Measurements from ENCODE around the gene EML6. TPM values are rescaled to one million over a fixed set of nuclear protein-coding genes. Genes with fewer than 3 reads are reported as not detected.

Gene EML6
- total and polyA plus RNA-seq, 7 donors: 0.38 to 9.3 (median 2.5) TPM

DNA sequence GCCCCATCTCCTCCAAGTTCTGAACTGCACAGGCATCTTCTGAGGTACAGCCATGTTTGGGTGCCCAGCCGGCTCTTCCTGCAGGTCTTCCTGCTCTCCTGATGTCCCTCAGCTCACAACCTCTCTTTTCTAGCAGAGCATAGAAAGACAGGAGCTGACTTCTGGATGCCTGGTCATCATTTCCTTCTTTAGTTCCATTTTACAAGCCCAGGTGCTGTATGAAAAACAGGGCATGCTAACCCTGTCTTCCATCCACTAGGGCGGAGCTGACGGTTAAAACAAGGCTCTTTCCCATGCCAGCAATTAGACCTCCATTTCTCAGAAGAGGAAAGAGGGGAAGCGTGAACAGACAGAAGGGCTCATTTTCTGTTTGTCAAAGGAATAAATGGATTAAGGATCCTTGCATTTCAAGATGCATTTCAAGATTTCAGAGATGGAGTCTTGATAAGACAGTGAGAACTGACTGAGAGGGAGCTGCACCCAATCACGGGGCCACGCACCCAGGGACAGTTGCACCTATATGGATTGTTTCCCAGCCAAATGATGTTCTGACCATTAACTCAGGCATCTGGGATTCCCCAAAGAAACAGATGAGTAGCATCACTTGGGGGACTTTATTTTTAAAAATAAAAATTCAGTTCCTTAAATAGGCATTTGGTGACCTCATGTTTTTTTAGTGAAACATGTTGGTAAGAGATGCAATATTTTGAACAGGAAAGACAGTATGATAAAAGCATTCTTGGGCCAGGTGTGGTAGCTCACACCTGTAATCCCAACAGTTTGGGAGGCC, 45.8 kb upstream of the EML6 start:
- Histone ChIP-seq H3K4me1 (peaks cover 5% of the 10 kb centered on the region), H3K36me3 (ENCODE audit: insufficient read depth in 1 of 2, low read depth in 1 of 2) (no peaks in the 10 kb centered on the region), H3K4me3 (no peak overlapping the region), H3K27ac (no peak overlapping the region), H3K27me3 (ENCODE audit: insufficient read depth in 3 of 3, low read length in 2 of 3) (no peaks in the 10 kb centered on the region), H3K9me3 (no peaks in the 10 kb centered on the region)
- DNase-seq (no peak), ATAC-seq (no peak)
- 92 to 96% (median 95%) methylated on average over 6 of the region's 6 CpGs for WGBS, 3 donors
- intact Hi-C loops (cut with DNase I): no loop called here
- TF ChIP-seq, protein P1, sequence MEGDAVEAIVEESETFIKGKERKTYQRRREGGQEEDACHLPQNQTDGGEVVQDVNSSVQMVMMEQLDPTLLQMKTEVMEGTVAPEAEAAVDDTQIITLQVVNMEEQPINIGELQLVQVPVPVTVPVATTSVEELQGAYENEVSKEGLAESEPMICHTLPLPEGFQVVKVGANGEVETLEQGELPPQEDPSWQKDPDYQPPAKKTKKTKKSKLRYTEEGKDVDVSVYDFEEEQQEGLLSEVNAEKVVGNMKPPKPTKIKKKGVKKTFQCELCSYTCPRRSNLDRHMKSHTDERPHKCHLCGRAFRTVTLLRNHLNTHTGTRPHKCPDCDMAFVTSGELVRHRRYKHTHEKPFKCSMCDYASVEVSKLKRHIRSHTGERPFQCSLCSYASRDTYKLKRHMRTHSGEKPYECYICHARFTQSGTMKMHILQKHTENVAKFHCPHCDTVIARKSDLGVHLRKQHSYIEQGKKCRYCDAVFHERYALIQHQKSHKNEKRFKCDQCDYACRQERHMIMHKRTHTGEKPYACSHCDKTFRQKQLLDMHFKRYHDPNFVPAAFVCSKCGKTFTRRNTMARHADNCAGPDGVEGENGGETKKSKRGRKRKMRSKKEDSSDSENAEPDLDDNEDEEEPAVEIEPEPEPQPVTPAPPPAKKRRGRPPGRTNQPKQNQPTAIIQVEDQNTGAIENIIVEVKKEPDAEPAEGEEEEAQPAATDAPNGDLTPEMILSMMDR (IDR thresholded peaks at IDR 0.05): no peak

DNA sequence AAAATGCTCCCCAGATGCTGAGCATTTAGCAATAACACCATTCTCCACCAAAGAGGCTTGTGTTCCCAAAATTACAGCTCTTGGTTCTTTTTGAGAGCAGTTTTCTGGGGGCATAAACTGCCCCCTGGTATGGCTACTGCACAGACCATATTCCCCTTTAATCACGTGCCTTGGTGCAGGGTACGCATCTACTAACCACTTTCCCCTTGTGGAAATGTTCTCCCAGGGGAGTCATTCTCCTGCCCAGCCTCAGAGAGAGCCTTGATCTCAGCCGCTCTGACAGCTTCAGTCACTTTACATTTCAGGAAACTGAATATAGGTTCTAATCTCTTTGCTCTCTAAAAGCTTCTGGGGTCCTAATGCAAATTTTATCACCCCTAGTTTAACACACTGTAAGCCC, 44.7 kb upstream of the EML6 start:
- no peaks in the 10 kb centered on the region for H3K4me1 ChIP-seq
- WGBS, 3 donors: 71 to 79% (median 77%) methylated on average over 3 of the region's 3 CpGs
- DNase-seq: no peak
- no peak overlapping the region for H3K4me3 ChIP-seq
- ATAC-seq: no peak
- no peak overlapping the region for H3K27ac ChIP-seq
- H3K27me3 ChIP-seq (ENCODE audit: insufficient read depth in 3 of 3, low read length in 2 of 3): no peaks in the 10 kb centered on the region
- intact Hi-C loops (cut with DNase I): no loop called here
- no peaks in the 10 kb centered on the region for H3K36me3 ChIP-seq (ENCODE audit: insufficient read depth in 1 of 2, low read depth in 1 of 2)
- TF ChIP-seq, protein P1 (IDR thresholded peaks at IDR 0.05): no peak
- H3K9me3 ChIP-seq: no peaks in the 10 kb centered on the region

DNA sequence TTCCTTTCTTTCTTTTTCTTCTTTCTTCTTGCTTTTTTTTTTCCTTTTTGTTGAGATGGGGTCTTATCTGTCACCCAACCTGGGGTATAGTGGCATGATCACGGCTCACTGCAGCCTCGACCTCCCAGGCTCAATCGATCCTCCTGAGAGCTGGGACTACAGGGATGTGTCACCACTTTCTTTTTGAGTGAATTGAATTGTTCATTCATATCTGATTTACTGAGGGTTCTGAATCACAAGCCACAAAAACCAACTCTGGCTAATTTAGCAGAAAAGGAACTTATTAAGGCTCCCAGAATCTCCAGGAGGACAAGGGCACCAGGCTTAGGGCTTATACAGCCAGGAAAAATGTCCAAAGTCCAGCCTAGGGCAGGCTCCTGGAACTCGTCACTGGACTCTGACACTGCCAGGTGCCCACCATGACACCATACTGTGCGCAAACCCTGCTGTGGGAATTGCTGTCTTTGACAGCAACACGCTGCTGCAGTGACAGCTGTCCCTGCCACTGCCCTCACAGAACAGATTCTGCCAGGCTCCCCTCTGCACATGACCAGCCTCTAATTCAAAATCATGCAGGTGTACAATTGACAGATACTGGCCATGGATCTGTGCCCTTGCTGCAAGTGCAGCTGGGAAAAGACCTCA, 42.9 kb upstream of the EML6 start:
- no peak for ATAC-seq

DNA sequence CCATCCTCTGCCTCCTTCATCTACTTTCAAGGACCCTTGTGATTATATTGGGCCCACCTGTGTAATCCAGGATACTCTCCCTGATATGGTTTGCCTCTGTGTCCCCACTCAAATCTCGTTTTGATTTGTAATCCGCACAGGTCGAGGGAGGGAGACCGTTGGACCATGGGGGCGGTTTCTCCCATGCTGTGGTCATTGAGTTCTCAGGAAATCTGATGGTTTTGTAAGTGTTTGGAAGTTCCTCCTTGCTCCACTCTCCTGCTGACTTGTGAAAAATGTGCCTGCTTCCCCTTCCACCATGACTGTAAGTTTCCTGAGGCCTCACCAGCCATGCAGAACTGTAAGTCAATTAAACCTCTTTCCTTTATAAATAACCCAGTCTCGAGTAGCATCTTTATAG, 42.0 kb upstream of the EML6 start:
- H3K4me3 ChIP-seq: no peak overlapping the region
- DNase-seq (no peak), ATAC-seq (no peak)
- TF ChIP-seq, protein P1 (IDR thresholded peaks at IDR 0.05): no peak
- no peaks in the 10 kb centered on the region for H3K9me3 ChIP-seq
- H3K27me3 ChIP-seq (ENCODE audit: insufficient read depth in 3 of 3, low read length in 2 of 3): no peaks in the 10 kb centered on the region
- H3K27ac ChIP-seq: no peak overlapping the region
- H3K4me1 ChIP-seq: no peaks in the 10 kb centered on the region
- no peaks in the 10 kb centered on the region for H3K36me3 ChIP-seq (ENCODE audit: insufficient read depth in 1 of 2, low read depth in 1 of 2)
- intact Hi-C loops (cut with DNase I): no loop called here
- WGBS, 3 donors: 89 to 96% (median 90%) methylated on average over 6 of the region's 6 CpGs

More for the DNA sequence above, 42.9 kb upstream of the EML6 start:
- TF ChIP-seq, protein P1 (IDR thresholded peaks at IDR 0.05): no peak
- Histone ChIP-seq H3K27me3 (ENCODE audit: insufficient read depth in 3 of 3, low read length in 2 of 3) (no peaks in the 10 kb centered on the region), H3K4me3 (no peak overlapping the region), H3K27ac (no peak overlapping the region), H3K9me3 (no peaks in the 10 kb centered on the region), H3K36me3 (ENCODE audit: insufficient read depth in 1 of 2, low read depth in 1 of 2) (no peaks in the 10 kb centered on the region), H3K4me1 (no peaks in the 10 kb centered on the region)
- WGBS, 3 donors: 52 to 70% (median 56%) methylated on average over 6 of the region's 6 CpGs
- intact Hi-C loops (cut with DNase I): no loop called here
- DNase-seq: no peak

All from psoas muscle (tissue), 8 donors.